ENCODE data around the gene HUS1. TPM values are rescaled to one million over a fixed set of nuclear protein-coding genes. Genes with fewer than 3 reads are reported as not detected.

HUS1 gene
- total RNA-seq (10 to 100 TPM; 74.2 to 78.8 TPM), polyA plus RNA-seq (10 to 100 TPM; 26.9 to 36.8 (median 32.5) TPM), total RNA-seq (30.9 to 41.2 (median 39.4) reads per million in 6 experiments)

GRCh38 chr7:47979145-47979831, at the start of gene HUS1:
Gene HUS1, minus strand, starts transcription at chr7:47979615. Its CDS starts 96 bp downstream, at chr7:47979519.
- H3K4me1 Mint-ChIP-seq, result peaks cover 14 to 35% (median 29%) of the 10 kb centered on the region in 4 donors
- peaks cover 5 to 43% (median 12%) of the 10 kb centered on the region in 3 donors for H3K36me3 Mint-ChIP-seq
- H3K27ac Mint-ChIP-seq, result peak within 1 kb of the TSS; percentile 98 to 100 (median 100)
- POLR2A ChIA-PET, result interaction anchor here (1.3 to 1.8 kb wide), 4 partner anchors 12 to 110 kb away, joined by 4 to 11 read pairs (median 9); partner anchors contain the start of gene UPP1
- ATAC-seq (peak; percentile 97 to 98), DNase-seq (peak; percentile 82 to 97 (median 90))
- H3K27me3 Mint-ChIP-seq, result peaks cover 0 to 2% (median 0%) of the 10 kb centered on the region in 5 donors
- H3K4me3 Mint-ChIP-seq, result peak within 1 kb of the TSS; percentile 86 to 100 (median 98)
- no peaks in the 10 kb centered on the region for H3K9me3 Mint-ChIP-seq

DNA sequence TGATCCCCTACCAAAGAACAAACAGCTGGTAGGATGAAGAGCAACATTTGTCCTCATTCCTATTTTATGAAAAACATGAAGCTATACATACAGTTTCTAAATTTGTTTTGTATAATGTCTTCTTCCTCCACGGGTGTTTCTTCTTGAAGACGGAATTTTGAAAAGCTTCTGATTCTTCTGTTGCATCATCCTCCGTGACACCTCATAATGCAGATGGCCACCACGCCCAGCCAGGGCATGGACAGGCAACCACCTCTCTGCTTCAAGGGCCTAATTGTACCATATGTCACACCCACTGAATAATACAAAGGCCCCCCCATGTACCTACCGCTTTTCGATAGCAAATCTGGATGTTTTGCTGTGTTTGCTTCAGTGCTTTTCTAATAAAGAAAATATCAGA, 49.5 kb upstream of the HUS1 start, which contains the start of gene SUN3:
Gene SUN3 (minus strand): TSS at position 170 of the 400 bp plus-strand sequence. CDS start 169 bp downstream, at position 1.
- Mint-ChIP-seq H3K9me3 (peaks cover 0 to 12% (median 6%) of the 10 kb centered on the region in 9 donors), H3K27me3 (peaks cover 2 to 25% (median 12%) of the 10 kb centered on the region in 5 donors), H3K4me1 (no peaks in the 10 kb centered on the region), H3K36me3 (peaks cover 0 to 8% (median 7%) of the 10 kb centered on the region in 3 donors), H3K4me3 (no peak within 1 kb of the TSS), H3K27ac (no peak within 1 kb of the TSS)
- no peak for ATAC-seq
- no peak for DNase-seq
- POLR2A ChIA-PET, result no interaction called here

DNA sequence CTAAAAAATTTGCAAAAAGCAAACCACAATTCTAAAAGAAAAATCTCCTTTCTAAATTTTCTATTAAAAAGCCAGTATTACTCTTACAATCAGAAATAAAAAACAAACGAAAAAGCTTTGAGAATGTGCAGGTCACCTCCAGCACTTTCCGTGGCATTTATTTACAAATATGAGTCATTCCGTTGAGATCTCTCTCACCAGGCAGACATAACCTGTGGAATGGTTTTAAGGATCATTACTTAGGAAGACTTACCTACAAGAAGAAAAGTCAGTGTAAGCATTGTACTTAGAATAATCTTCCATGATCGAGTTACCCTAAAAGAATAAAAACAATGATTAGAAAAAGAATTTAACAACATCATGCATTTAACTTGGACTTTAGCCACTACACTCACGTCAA, 46.2 kb upstream of the HUS1 start:
- Mint-ChIP-seq H3K9me3 (peaks cover 17 to 40% (median 20%) of the 10 kb centered on the region in 9 donors), H3K27ac (no peak overlapping the region), H3K4me3 (no peak overlapping the region), H3K4me1 (no peaks in the 10 kb centered on the region), H3K27me3 (peaks cover 2 to 15% (median 12%) of the 10 kb centered on the region in 5 donors), H3K36me3 (peaks cover 0 to 22% (median 15%) of the 10 kb centered on the region in 3 donors)
- DNase-seq (no peak), ATAC-seq (no peak)
- POLR2A ChIA-PET, result no interaction called here

- H3K4me1 Mint-ChIP-seq, result peaks cover 0 to 2% (median 0%) of the 10 kb centered on the region in 4 donors
- POLR2A ChIA-PET, result no interaction called here
- H3K27ac Mint-ChIP-seq, result no peak overlapping the region
- DNase-seq, result no peak
- ATAC-seq, result no peak
- H3K9me3 Mint-ChIP-seq, result peaks cover 9 to 37% (median 16%) of the 10 kb centered on the region in 9 donors
- peaks cover 0 to 14% (median 3%) of the 10 kb centered on the region in 5 donors for H3K27me3 Mint-ChIP-seq
- H3K36me3 Mint-ChIP-seq, result peaks cover 0 to 35% (median 10%) of the 10 kb centered on the region in 3 donors
- H3K4me3 Mint-ChIP-seq, result no peak overlapping the region
These were observed 38.3 kb upstream of the HUS1 start for GRCh38 chr7:48017674-48018073.

GRCh38 chr7:48016641-48017040, 37.2 kb upstream of the HUS1 start:
- H3K4me3 Mint-ChIP-seq, result no peak overlapping the region
- POLR2A ChIA-PET, result interaction anchor here (0.8 kb wide), 1 partner anchor 79 kb away, joined by 3 read pairs; no protein-coding TSS in a partner anchor
- peak overlapping the region in 1 of 10 donors; percentile 61 for H3K27ac Mint-ChIP-seq
- peaks cover 7 to 26% (median 14%) of the 10 kb centered on the region in 9 donors for H3K9me3 Mint-ChIP-seq
- peaks cover 0 to 11% (median 3%) of the 10 kb centered on the region in 5 donors for H3K27me3 Mint-ChIP-seq
- ATAC-seq (no peak), DNase-seq (no peak)
- H3K36me3 Mint-ChIP-seq, result peaks cover 0 to 27% (median 10%) of the 10 kb centered on the region in 3 donors
- peaks cover 0 to 2% (median 0%) of the 10 kb centered on the region in 4 donors for H3K4me1 Mint-ChIP-seq

DNA sequence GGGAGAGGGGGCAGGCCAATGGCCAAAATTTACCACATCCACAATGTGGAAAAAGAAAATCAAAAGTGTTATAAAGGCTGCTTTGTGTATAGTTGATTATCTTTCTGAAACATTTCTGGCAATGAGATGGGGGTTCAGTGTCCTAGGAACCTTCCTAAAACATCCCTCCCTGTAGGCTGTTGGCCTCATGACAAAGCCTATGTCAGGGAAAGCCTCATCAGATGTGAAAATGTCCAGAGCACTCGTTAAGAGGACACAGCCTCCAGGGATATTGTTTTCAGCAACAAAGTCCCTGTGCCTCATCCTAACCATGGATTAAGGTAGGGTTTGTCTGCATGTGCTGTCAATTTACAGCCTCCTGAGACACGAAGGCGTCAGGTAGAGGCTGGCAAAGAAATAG, 32.5 kb upstream of the HUS1 start:
- Mint-ChIP-seq H3K36me3 (peaks cover 0 to 7% (median 2%) of the 10 kb centered on the region in 3 donors), H3K27me3 (peaks cover 0 to 7% (median 3%) of the 10 kb centered on the region in 5 donors), H3K4me1 (peaks cover 0 to 2% (median 0%) of the 10 kb centered on the region in 4 donors), H3K27ac (no peak overlapping the region), H3K4me3 (no peak overlapping the region), H3K9me3 (peaks cover 0 to 2% (median 0%) of the 10 kb centered on the region in 9 donors)
- POLR2A ChIA-PET, result no interaction called here
- DNase-seq (no peak), ATAC-seq (no peak)

- ATAC-seq (no peak), DNase-seq (no peak)
- H3K27me3 Mint-ChIP-seq, result peaks cover 0 to 7% (median 3%) of the 10 kb centered on the region in 5 donors
- POLR2A ChIA-PET, result no interaction called here
- no peak overlapping the region for H3K27ac Mint-ChIP-seq
- peaks cover 0 to under 1% (median 0%) of the 10 kb centered on the region in 4 donors for H3K4me1 Mint-ChIP-seq
- H3K36me3 Mint-ChIP-seq, result peaks cover 0 to 7% (median 2%) of the 10 kb centered on the region in 3 donors
- peaks cover 0 to 3% (median 0%) of the 10 kb centered on the region in 9 donors for H3K9me3 Mint-ChIP-seq
- H3K4me3 Mint-ChIP-seq, result no peak overlapping the region
These were observed 31.9 kb upstream of the HUS1 start for GRCh38 chr7:48011323-48011722.

DNA sequence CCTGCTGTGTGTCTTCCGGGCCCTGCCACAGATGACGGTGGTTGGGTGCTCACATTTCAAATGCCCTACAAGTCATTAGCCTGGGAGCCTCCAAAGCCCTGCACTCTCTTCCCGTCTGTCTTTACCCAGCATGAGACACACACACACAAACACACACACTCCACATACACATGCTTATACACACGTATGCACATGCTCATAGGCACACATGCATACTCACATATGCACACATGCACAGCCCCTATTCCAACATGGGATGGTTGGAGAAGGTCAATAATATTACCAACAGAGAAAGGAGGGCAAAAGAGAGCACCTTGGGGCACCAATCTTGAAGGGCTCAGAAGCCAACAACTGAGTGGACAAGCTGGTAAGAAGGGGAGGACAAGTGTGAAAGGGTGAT, 30.5 kb upstream of the HUS1 start:
- Mint-ChIP-seq H3K27ac (no peak overlapping the region), H3K27me3 (peaks cover 0 to 9% (median 2%) of the 10 kb centered on the region in 5 donors), H3K9me3 (peaks cover 0 to 3% (median 0%) of the 10 kb centered on the region in 9 donors), H3K36me3 (peaks cover 0 to 7% (median 2%) of the 10 kb centered on the region in 3 donors), H3K4me1 (no peaks in the 10 kb centered on the region), H3K4me3 (no peak overlapping the region)
- POLR2A ChIA-PET, result interaction anchor here (0.6 kb wide), 1 partner anchor 67 kb away, joined by 3 read pairs; no protein-coding TSS in a partner anchor
- DNase-seq (no peak), ATAC-seq (no peak)

DNA sequence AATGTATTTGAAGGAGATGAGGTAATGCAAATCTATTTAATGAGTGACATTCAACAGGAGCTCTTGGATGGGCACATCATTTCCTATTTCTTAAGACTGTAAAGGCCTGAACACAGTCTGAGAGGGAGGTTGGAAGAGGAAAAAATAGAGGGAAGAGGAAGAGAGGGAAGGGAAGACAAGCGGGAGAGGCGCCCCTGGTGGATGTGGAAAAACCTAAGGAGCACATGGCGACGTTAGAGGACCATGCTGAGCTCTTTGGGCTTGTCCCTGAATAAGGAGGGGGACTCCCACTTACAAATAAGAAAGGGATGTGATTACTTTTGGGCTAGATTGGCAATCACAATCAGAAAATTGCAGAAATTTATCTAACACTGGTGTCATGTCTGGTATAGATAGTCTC, 29.8 kb upstream of the HUS1 start:
- no peak overlapping the region for H3K4me3 Mint-ChIP-seq
- H3K27me3 Mint-ChIP-seq, result peaks cover 0 to 14% (median under 1%) of the 10 kb centered on the region in 5 donors
- POLR2A ChIA-PET, result interaction anchor here (0.6 kb wide), 1 partner anchor 71 kb away, joined by 3 read pairs; no protein-coding TSS in a partner anchor
- H3K9me3 Mint-ChIP-seq, result peaks cover 0 to 3% (median 0%) of the 10 kb centered on the region in 9 donors
- peaks cover 0 to under 1% (median 0%) of the 10 kb centered on the region in 4 donors for H3K4me1 Mint-ChIP-seq
- DNase-seq (no peak), ATAC-seq (no peak)
- no peak overlapping the region for H3K27ac Mint-ChIP-seq
- peaks cover 0 to 7% (median 2%) of the 10 kb centered on the region in 3 donors for H3K36me3 Mint-ChIP-seq

GRCh38 chr7:48006866-48007265, 27.5 kb upstream of the HUS1 start:
- POLR2A ChIA-PET, result no interaction called here
- DNase-seq (no peak), ATAC-seq (no peak)
- Mint-ChIP-seq H3K27me3 (peaks cover 0 to 14% (median 0%) of the 10 kb centered on the region in 5 donors), H3K4me3 (no peak overlapping the region), H3K9me3 (peaks cover 0 to 2% (median 0%) of the 10 kb centered on the region in 9 donors), H3K4me1 (peaks cover 0 to 2% (median 0%) of the 10 kb centered on the region in 4 donors), H3K36me3 (no peaks in the 10 kb centered on the region), H3K27ac (no peak overlapping the region)

GRCh38 chr7:48004638-48005037, 25.2 kb upstream of the HUS1 start:
- no peak overlapping the region for H3K4me3 Mint-ChIP-seq
- peaks cover 0 to 5% (median 0%) of the 10 kb centered on the region in 3 donors for H3K36me3 Mint-ChIP-seq
- ATAC-seq, result no peak
- POLR2A ChIA-PET, result no interaction called here
- peaks cover 0 to 14% (median 0%) of the 10 kb centered on the region in 5 donors for H3K27me3 Mint-ChIP-seq
- peaks cover 0 to 2% (median 0%) of the 10 kb centered on the region in 4 donors for H3K4me1 Mint-ChIP-seq
- no peak for DNase-seq
- H3K9me3 Mint-ChIP-seq, result peaks cover 0 to 1% (median 0%) of the 10 kb centered on the region in 9 donors
- H3K27ac Mint-ChIP-seq, result peak overlapping the region in 1 of 10 donors; percentile 24

- Mint-ChIP-seq H3K27ac (no peak overlapping the region), H3K4me1 (peaks cover 0 to 2% (median 0%) of the 10 kb centered on the region in 4 donors), H3K9me3 (peaks cover 0 to 1% (median 0%) of the 10 kb centered on the region in 9 donors), H3K27me3 (peaks cover 0 to 14% (median 0%) of the 10 kb centered on the region in 5 donors), H3K4me3 (no peak overlapping the region), H3K36me3 (peaks cover 0 to 5% (median 0%) of the 10 kb centered on the region in 3 donors)
- POLR2A ChIA-PET, result no interaction called here
- ATAC-seq (no peak), DNase-seq (no peak)
These were observed 24.6 kb upstream of the HUS1 start for GRCh38 chr7:48004032-48004431.

All from naive thymus-derived CD8-positive, alpha-beta T cell (primary cell).